GM12874 (cell line): ENCODE data around the gene USP20.

Experiments
- CTCF ChIP-seq: IDR thresholded peaks from 2 replicates; pipeline ENCODE4 v1.5.1; 2011; ENCODE audit warnings: low read depth, mild to moderate bottlenecking, control low read depth, low read length, moderate library complexity; ENCODE audit not compliant: insufficient read depth

Gene USP20

GRCh38 chr9:129867136-129868022 is 32.1 kb downstream of the USP20 start:
- 0 out of 2 replicates have a peak, but pooled peaks have one; percentile 9 for TF ChIP-seq CTCF

- TF ChIP-seq CTCF, result no peak
Measured at GRCh38 chr9:129868023-129868871, 33.0 kb downstream of the USP20 start.

GRCh38 chr9:129868872-129869486 is 33.7 kb downstream of the USP20 start:
- no peak for TF ChIP-seq CTCF

- no peak for TF ChIP-seq CTCF
Measured at GRCh38 chr9:129869585-129870501, 34.6 kb downstream of the USP20 start.

- no peak for TF ChIP-seq CTCF
Measured at GRCh38 chr9:129871046-129871445, 35.8 kb downstream of the USP20 start.

- no peak for TF ChIP-seq CTCF
Measured at GRCh38 chr9:129873563-129874190, 38.4 kb downstream of the USP20 start.
